HL-60 (cell line): Measurements from ENCODE around the gene ADD1.

ENCODE experiments used
- DNase-seq, 2 experiments: peaks; one replicate each; pipeline ENCODE4 v3.0.0-alpha.2; 2010 to 2020; ENCODE audit warnings: low read depth in 1 of 2, low spot score in 1 of 2
- H3K27ac ChIP-seq: fragments of 250-450 bp; sonication (Bioruptor Pico); replicated peaks from 2 replicates; pipeline ENCODE4 v1.5.1; 2020; ENCODE audit warnings: mild to moderate bottlenecking, moderate library complexity
- H3K27me3 ChIP-seq: fragments of 250-450 bp; sonication (Bioruptor Pico); 2 replicates; pipeline ENCODE4 v1.5.1; 2021; ENCODE audit warnings: mild to moderate bottlenecking, moderate library complexity; ENCODE audit not compliant: insufficient read depth, poor library complexity, severe bottlenecking
- H3K4me3 ChIP-seq: replicated peaks from 2 replicates; pipeline ENCODE4 v1.5.1; 2011; ENCODE audit warnings: mild to moderate bottlenecking, control low read depth, low read length; ENCODE audit not compliant: insufficient read depth
- CTCF ChIP-seq: IDR thresholded peaks from one replicate; pipeline ENCODE4 v1.5.1; 2011; ENCODE audit warnings: low read length, control low read depth, inconsistent platforms; ENCODE audit not compliant: insufficient read depth
- GABPA ChIP-seq: IDR thresholded peaks from 2 replicates; pipeline ENCODE4 v1.6.1; 2012; ENCODE audit warnings: low read depth
- POLR2AphosphoS5 ChIP-seq: IDR thresholded peaks from 2 replicates; pipeline ENCODE4 v1.6.1; 2012; ENCODE audit warnings: low read depth
- SPI1 ChIP-seq: IDR thresholded peaks from 2 replicates; pipeline ENCODE4 v1.6.1; 2012; ENCODE audit warnings: low read depth, mild to moderate bottlenecking, borderline replicate concordance
- TF ChIP-seq, protein P1 (sequence below): IDR thresholded peaks from 2 replicates; pipeline ENCODE4 v1.6.1; 2012; ENCODE audit warnings: low read depth; ENCODE audit not compliant: insufficient replicate concordance

Gene ADD1

GRCh38 chr4:2905544-2905943 is 61.9 kb downstream of the ADD1 start:
- no peak for DNase-seq

GRCh38 chr4:2906218-2906617 is 62.6 kb downstream of the ADD1 start:
- H3K27me3 ChIP-seq, result no peaks in the 10 kb centered on the region
- no peak overlapping the region for H3K4me3 ChIP-seq
- TF ChIP-seq SPI1, result no peak
- no peak for TF ChIP-seq CTCF
- TF ChIP-seq, protein P1, sequence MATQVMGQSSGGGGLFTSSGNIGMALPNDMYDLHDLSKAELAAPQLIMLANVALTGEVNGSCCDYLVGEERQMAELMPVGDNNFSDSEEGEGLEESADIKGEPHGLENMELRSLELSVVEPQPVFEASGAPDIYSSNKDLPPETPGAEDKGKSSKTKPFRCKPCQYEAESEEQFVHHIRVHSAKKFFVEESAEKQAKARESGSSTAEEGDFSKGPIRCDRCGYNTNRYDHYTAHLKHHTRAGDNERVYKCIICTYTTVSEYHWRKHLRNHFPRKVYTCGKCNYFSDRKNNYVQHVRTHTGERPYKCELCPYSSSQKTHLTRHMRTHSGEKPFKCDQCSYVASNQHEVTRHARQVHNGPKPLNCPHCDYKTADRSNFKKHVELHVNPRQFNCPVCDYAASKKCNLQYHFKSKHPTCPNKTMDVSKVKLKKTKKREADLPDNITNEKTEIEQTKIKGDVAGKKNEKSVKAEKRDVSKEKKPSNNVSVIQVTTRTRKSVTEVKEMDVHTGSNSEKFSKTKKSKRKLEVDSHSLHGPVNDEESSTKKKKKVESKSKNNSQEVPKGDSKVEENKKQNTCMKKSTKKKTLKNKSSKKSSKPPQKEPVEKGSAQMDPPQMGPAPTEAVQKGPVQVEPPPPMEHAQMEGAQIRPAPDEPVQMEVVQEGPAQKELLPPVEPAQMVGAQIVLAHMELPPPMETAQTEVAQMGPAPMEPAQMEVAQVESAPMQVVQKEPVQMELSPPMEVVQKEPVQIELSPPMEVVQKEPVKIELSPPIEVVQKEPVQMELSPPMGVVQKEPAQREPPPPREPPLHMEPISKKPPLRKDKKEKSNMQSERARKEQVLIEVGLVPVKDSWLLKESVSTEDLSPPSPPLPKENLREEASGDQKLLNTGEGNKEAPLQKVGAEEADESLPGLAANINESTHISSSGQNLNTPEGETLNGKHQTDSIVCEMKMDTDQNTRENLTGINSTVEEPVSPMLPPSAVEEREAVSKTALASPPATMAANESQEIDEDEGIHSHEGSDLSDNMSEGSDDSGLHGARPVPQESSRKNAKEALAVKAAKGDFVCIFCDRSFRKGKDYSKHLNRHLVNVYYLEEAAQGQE, result no peak
- TF ChIP-seq GABPA, result no peak
- TF ChIP-seq POLR2AphosphoS5, result no peak
- no peak for DNase-seq
- H3K27ac ChIP-seq, result no peak overlapping the region

More at GRCh38 chr4:2905544-2905943, 61.9 kb downstream of the ADD1 start:
- no peak overlapping the region for H3K4me3 ChIP-seq
- no peak overlapping the region for H3K27ac ChIP-seq
- TF ChIP-seq SPI1 (no peak), GABPA (no peak), CTCF (no peak), POLR2AphosphoS5 (no peak)
- TF ChIP-seq, protein P1, result no peak
- no peaks in the 10 kb centered on the region for H3K27me3 ChIP-seq

GRCh38 chr4:2907226-2907625 is 63.6 kb downstream of the ADD1 start:
- Histone ChIP-seq H3K4me3 (no peak overlapping the region), H3K27me3 (no peaks in the 10 kb centered on the region), H3K27ac (no peak overlapping the region)
- DNase-seq, result no peak
- no peak for TF ChIP-seq SPI1
- TF ChIP-seq, protein P1, result no peak
- TF ChIP-seq POLR2AphosphoS5, result no peak
- no peak for TF ChIP-seq GABPA
- no peak for TF ChIP-seq CTCF
